Liver (tissue), 9 donors: ENCODE results near the gene APBB1IP. TPM values are rescaled to one million over a fixed set of nuclear protein-coding genes. Genes with fewer than 3 reads are reported as not detected.

Source experiments
- DNase-seq: peaks from one replicate; pipeline ENCODE4 v3.0.0-alpha.2; 2017; ENCODE audit warnings: low spot score
- H3K27ac ChIP-seq, 2 donors: one replicate each; pipeline ENCODE4 v1.7.0; 2013; ENCODE audit warnings: inconsistent platforms in 2 of 2, low read length in 2 of 2, control low read depth in 1 of 2, low read depth in 1 of 2, mild to moderate bottlenecking in 1 of 2
- H3K27me3 ChIP-seq, 4 donors: one replicate each; pipeline versions ENCODE4 v1.6.1 to v1.7.0; 2013; ENCODE audit warnings: low read length in 3 of 4, inconsistent platforms in 1 of 4, mild to moderate bottlenecking in 1 of 4, moderate library complexity in 1 of 4; ENCODE audit not compliant: control insufficient read depth in 4 of 4, insufficient read depth in 4 of 4
- H3K36me3 ChIP-seq, 4 donors: one replicate each; pipeline versions ENCODE4 v1.6.1 to v1.7.0; 2013; ENCODE audit warnings: low read length in 3 of 4, mild to moderate bottlenecking in 3 of 4, low read depth in 1 of 4, moderate library complexity in 1 of 4; ENCODE audit not compliant: control insufficient read depth in 4 of 4, insufficient read depth in 3 of 4
- H3K4me1 ChIP-seq, 4 donors: one replicate each; pipeline versions ENCODE4 v1.6.1 to v1.7.0; 2013; ENCODE audit warnings: low read length in 3 of 4, mild to moderate bottlenecking in 3 of 4, moderate library complexity in 1 of 4; ENCODE audit not compliant: control insufficient read depth in 4 of 4, insufficient read depth in 4 of 4
- H3K4me3 ChIP-seq, 3 donors: one replicate each; pipeline versions ENCODE4 v1.6.1 to v1.7.0; 2013; ENCODE audit warnings: low read length in 3 of 3, control low read depth in 1 of 3, low read depth in 1 of 3, mild to moderate bottlenecking in 1 of 3
- H3K9ac ChIP-seq, 2 donors: one replicate each; pipeline ENCODE4 v1.7.0; 2013; ENCODE audit warnings: low read length in 2 of 2, mild to moderate bottlenecking in 2 of 2, moderate library complexity in 2 of 2, control low read depth in 1 of 2, low read depth in 1 of 2
- H3K9me3 ChIP-seq, 4 donors: one replicate each; pipeline versions ENCODE4 v1.6.1 to v1.7.0; 2013; ENCODE audit warnings: low read length in 3 of 4; ENCODE audit not compliant: control insufficient read depth in 4 of 4
- EGR1 ChIP-seq, 2 donors: IDR thresholded peaks; 2 replicates each; pipeline ENCODE4 v1.6.1; 2016 to 2018; ENCODE audit warnings: antibody characterized with exemption in 2 of 2, low read depth in 2 of 2
- FOXA1 ChIP-seq: IDR thresholded peaks from 2 replicates; pipeline ENCODE4 v1.6.1; 2016; ENCODE audit warnings: antibody characterized with exemption
- FOXA2 ChIP-seq: IDR thresholded peaks from 2 replicates; pipeline ENCODE4 v1.6.1; 2016; ENCODE audit warnings: antibody characterized with exemption
- GABPA ChIP-seq, 2 donors: IDR thresholded peaks in 1 of 2; conservative IDR thresholded peaks in 1 of 2; 2 replicates each; pipeline ENCODE4 v1.6.1; 2016; ENCODE audit warnings: antibody characterized with exemption in 2 of 2, mild to moderate bottlenecking in 1 of 2, moderate library complexity in 1 of 2
- HNF4A ChIP-seq, 2 donors: conservative IDR thresholded peaks; 2 replicates each; pipeline ENCODE4 v1.6.1; 2016; ENCODE audit warnings: antibody characterized with exemption in 2 of 2, mild to moderate bottlenecking in 2 of 2
- HNF4G ChIP-seq: IDR thresholded peaks from 2 replicates; pipeline ENCODE4 v1.6.1; 2016; ENCODE audit warnings: antibody characterized with exemption
- JUND ChIP-seq, 2 donors: IDR thresholded peaks; 2 replicates each; pipeline ENCODE4 v1.6.1; 2016; ENCODE audit warnings: antibody characterized with exemption in 2 of 2
- NR2F2 ChIP-seq: IDR thresholded peaks from 2 replicates; pipeline ENCODE4 v1.6.1; 2016; ENCODE audit warnings: antibody characterized with exemption
- RAD21 ChIP-seq, 2 donors: IDR thresholded peaks; 2 replicates each; pipeline ENCODE4 v1.6.1; 2016; ENCODE audit warnings: antibody characterized with exemption in 2 of 2, mild to moderate bottlenecking in 2 of 2
- RXRA ChIP-seq, 2 donors: IDR thresholded peaks; 2 replicates each; pipeline ENCODE4 v1.6.1; 2017 to 2018; ENCODE audit warnings: antibody characterized with exemption in 2 of 2, mild to moderate bottlenecking in 1 of 2
- SP1 ChIP-seq: IDR thresholded peaks from 2 replicates; pipeline ENCODE4 v1.6.1; 2018; ENCODE audit warnings: antibody characterized with exemption, mild to moderate bottlenecking
- TAF1 ChIP-seq: conservative IDR thresholded peaks from 2 replicates; pipeline ENCODE4 v1.6.1; 2016; ENCODE audit warnings: antibody characterized with exemption, mild to moderate bottlenecking
- YY1 ChIP-seq: IDR thresholded peaks from 2 replicates; pipeline ENCODE4 v1.6.1; 2016; ENCODE audit warnings: antibody characterized with exemption, mild to moderate bottlenecking
- WGBS: extraction: QIAGEN DNeasy Blood & Tissue Kit; methylation state at CpG from one replicate; pipeline ENCODE4 v1.1.7; 2013; 5-methylcytosine and 5-hydroxymethylcytosine counted together
- polyA plus RNA-seq, 2 donors: library from polyadenylated mRNA; stranded (reverse) in 1 of 2; unstranded in 1 of 2; fragments of 200-250 nt in 1 of 2; fragments of >200 nt in 1 of 2; fragmentation: Nextera tagmentation in 1 of 2; extraction: Ambion mirVana in 1 of 2; gene quantifications; one replicate each; pipeline versions ENCODE4 v1.2.1 to v1.2.3, GENCODE V29; 2013 to 2015
- total RNA-seq, 2 donors: library from RNA; depleted of rRNA; stranded (reverse); fragments of >200 nt; gene quantifications; one replicate each; pipeline ENCODE4 v1.2.3, GENCODE V29; 2014
- TF ChIP-seq, protein P1 (sequence below): IDR thresholded peaks from 2 replicates; pipeline ENCODE4 v1.6.1; 2016; ENCODE audit warnings: antibody characterized with exemption
- TF ChIP-seq, protein P2 (sequence below): IDR thresholded peaks from 2 replicates; pipeline ENCODE4 v1.6.1; 2016; ENCODE audit warnings: antibody characterized with exemption
- TF ChIP-seq, protein P3 (sequence below): fragments of 150-350 bp; IDR thresholded peaks from 2 replicates; pipeline ENCODE4 v1.5.1; 2017; ENCODE audit warnings: improper control_type of control experiment, low read depth, low read length; ENCODE audit not compliant: missing input control
- TF ChIP-seq, protein P4 (sequence below): IDR thresholded peaks from 2 replicates; pipeline ENCODE4 v1.6.1; 2016; ENCODE audit warnings: antibody characterized with exemption, mild to moderate bottlenecking
- TF ChIP-seq, protein P5 (sequence below): IDR thresholded peaks from 2 replicates; pipeline ENCODE4 v1.6.1; 2016; ENCODE audit warnings: antibody characterized with exemption
- donor health status: healthy.
- donor health status: healthy.
- donor health status: healthy.
- donor health status: healthy.
- donor health status: healthy.

Gene APBB1IP
- total and polyA plus RNA-seq, 4 donors = 9.3 to 28.4 (median 12.8) TPM

DNA sequence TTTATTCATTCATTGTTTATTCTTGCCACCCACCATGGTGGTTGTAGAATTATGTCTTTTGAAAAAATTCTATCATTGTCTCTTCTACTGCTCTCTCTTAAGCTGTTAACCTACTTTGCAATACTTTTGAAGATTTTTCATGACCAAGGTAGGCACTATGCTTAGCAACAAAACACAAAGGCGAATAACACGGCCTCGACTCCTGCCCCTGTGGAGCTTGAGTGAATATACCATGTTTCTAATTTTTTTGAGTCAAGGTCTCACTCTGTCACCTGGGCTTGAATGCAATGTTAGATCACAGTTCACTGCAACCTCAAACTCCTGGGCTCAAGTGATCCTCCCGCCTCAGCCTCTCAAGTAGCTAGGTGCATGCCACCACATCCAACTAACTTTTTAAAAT lies 39.4 kb downstream of the APBB1IP start:
- TF ChIP-seq, protein P1, sequence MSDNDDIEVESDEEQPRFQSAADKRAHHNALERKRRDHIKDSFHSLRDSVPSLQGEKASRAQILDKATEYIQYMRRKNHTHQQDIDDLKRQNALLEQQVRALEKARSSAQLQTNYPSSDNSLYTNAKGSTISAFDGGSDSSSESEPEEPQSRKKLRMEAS = no peak
- no peak overlapping the region for H3K27ac ChIP-seq
- no peaks in the 10 kb centered on the region for H3K27me3 ChIP-seq
- WGBS = 96% methylated on average over 4 of the region's 4 CpGs
- DNase-seq = no peak
- H3K9ac ChIP-seq = no peak overlapping the region
- peaks cover 0 to 10% (median 6%) of the 10 kb centered on the region in 4 donors for H3K4me1 ChIP-seq
- H3K36me3 ChIP-seq = no peaks in the 10 kb centered on the region
- no peaks in the 10 kb centered on the region for H3K9me3 ChIP-seq
- H3K4me3 ChIP-seq = no peak overlapping the region

DNA sequence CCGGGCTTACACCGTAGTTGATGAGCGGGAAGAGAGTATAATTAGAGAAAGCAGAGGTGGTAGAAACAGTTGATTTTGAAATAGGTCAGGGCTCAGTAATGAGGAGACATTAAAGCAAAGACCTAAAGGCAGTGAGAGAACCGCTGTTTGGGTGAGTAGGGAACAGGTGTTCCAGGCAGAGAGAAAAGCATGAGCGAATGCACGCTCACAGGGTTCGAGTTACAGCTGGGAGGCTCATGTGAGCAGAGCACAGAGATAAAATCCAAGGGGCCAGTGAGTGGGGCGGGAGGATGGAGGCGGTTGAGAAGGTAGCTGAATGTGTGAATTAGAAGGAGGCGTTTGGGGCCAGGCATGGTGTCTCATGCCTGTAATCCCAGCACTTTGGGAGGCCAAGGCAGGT lies 39.9 kb downstream of the APBB1IP start:
- no peaks in the 10 kb centered on the region for H3K27me3 ChIP-seq
- no peaks in the 10 kb centered on the region for H3K9me3 ChIP-seq
- H3K4me1 ChIP-seq = peaks cover 0 to 10% (median 6%) of the 10 kb centered on the region in 4 donors
- TF ChIP-seq, protein P2, sequence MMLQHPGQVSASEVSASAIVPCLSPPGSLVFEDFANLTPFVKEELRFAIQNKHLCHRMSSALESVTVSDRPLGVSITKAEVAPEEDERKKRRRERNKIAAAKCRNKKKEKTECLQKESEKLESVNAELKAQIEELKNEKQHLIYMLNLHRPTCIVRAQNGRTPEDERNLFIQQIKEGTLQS = no peak
- TF ChIP-seq RAD21 (IDR thresholded peaks at IDR 0.05) = no peak
- TF ChIP-seq FOXA2 = no peak
- TF ChIP-seq TAF1 = no peak
- no peak for TF ChIP-seq EGR1 (IDR thresholded peaks at IDR 0.05; ENCODE audit: low read depth in 2 of 2)
- TF ChIP-seq, protein P3, sequence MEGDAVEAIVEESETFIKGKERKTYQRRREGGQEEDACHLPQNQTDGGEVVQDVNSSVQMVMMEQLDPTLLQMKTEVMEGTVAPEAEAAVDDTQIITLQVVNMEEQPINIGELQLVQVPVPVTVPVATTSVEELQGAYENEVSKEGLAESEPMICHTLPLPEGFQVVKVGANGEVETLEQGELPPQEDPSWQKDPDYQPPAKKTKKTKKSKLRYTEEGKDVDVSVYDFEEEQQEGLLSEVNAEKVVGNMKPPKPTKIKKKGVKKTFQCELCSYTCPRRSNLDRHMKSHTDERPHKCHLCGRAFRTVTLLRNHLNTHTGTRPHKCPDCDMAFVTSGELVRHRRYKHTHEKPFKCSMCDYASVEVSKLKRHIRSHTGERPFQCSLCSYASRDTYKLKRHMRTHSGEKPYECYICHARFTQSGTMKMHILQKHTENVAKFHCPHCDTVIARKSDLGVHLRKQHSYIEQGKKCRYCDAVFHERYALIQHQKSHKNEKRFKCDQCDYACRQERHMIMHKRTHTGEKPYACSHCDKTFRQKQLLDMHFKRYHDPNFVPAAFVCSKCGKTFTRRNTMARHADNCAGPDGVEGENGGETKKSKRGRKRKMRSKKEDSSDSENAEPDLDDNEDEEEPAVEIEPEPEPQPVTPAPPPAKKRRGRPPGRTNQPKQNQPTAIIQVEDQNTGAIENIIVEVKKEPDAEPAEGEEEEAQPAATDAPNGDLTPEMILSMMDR = no peak
- no peak for TF ChIP-seq FOXA1
- TF ChIP-seq GABPA (IDR thresholded peaks at IDR 0.05 in 1 of 2, conservative IDR thresholded peaks at IDR 0.05 in 1 of 2) = no peak
- no peak for TF ChIP-seq HNF4G
- no peak for TF ChIP-seq SP1
- TF ChIP-seq, protein P4, sequence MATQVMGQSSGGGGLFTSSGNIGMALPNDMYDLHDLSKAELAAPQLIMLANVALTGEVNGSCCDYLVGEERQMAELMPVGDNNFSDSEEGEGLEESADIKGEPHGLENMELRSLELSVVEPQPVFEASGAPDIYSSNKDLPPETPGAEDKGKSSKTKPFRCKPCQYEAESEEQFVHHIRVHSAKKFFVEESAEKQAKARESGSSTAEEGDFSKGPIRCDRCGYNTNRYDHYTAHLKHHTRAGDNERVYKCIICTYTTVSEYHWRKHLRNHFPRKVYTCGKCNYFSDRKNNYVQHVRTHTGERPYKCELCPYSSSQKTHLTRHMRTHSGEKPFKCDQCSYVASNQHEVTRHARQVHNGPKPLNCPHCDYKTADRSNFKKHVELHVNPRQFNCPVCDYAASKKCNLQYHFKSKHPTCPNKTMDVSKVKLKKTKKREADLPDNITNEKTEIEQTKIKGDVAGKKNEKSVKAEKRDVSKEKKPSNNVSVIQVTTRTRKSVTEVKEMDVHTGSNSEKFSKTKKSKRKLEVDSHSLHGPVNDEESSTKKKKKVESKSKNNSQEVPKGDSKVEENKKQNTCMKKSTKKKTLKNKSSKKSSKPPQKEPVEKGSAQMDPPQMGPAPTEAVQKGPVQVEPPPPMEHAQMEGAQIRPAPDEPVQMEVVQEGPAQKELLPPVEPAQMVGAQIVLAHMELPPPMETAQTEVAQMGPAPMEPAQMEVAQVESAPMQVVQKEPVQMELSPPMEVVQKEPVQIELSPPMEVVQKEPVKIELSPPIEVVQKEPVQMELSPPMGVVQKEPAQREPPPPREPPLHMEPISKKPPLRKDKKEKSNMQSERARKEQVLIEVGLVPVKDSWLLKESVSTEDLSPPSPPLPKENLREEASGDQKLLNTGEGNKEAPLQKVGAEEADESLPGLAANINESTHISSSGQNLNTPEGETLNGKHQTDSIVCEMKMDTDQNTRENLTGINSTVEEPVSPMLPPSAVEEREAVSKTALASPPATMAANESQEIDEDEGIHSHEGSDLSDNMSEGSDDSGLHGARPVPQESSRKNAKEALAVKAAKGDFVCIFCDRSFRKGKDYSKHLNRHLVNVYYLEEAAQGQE = no peak
- TF ChIP-seq HNF4A (conservative IDR thresholded peaks at IDR 0.05) = no peak
- TF ChIP-seq RXRA (IDR thresholded peaks at IDR 0.05) = no peak
- TF ChIP-seq, protein P5, sequence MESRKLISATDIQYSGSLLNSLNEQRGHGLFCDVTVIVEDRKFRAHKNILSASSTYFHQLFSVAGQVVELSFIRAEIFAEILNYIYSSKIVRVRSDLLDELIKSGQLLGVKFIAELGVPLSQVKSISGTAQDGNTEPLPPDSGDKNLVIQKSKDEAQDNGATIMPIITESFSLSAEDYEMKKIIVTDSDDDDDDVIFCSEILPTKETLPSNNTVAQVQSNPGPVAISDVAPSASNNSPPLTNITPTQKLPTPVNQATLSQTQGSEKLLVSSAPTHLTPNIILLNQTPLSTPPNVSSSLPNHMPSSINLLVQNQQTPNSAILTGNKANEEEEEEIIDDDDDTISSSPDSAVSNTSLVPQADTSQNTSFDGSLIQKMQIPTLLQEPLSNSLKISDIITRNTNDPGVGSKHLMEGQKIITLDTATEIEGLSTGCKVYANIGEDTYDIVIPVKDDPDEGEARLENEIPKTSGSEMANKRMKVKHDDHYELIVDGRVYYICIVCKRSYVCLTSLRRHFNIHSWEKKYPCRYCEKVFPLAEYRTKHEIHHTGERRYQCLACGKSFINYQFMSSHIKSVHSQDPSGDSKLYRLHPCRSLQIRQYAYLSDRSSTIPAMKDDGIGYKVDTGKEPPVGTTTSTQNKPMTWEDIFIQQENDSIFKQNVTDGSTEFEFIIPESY = no peak
- no peak for TF ChIP-seq NR2F2
- TF ChIP-seq, protein P1 = no peak
- no peak for TF ChIP-seq JUND (IDR thresholded peaks at IDR 0.05)
- TF ChIP-seq YY1 = no peak
- no peaks in the 10 kb centered on the region for H3K36me3 ChIP-seq
- H3K27ac ChIP-seq = no peak overlapping the region
- H3K9ac ChIP-seq = no peak overlapping the region
- H3K4me3 ChIP-seq = no peak overlapping the region
- no peak for DNase-seq
- 95% methylated on average over 10 of the region's 10 CpGs for WGBS
